H1 (cell line): ENCODE measurements around the gene GABRG3. TPM values are rescaled to one million over a fixed set of nuclear protein-coding genes. Genes with fewer than 3 reads are reported as not detected.

Experiments
- CTCF ChIA-PET: fragments of 300-600 bp; sonication (Branson Sonifier 250); formaldehyde crosslinking; loops from one replicate; lab custom pipeline; 2021; ENCODE audit not compliant: partially characterized antibody; lab: Charles Lee
- POLR2A ChIA-PET: fragments of 300-600 bp; sonication (Branson Sonifier 250); formaldehyde crosslinking; loops from one replicate; lab custom pipeline; 2021; ENCODE audit warnings: inconsistent platforms; ENCODE audit not compliant: partially characterized antibody; lab: Charles Lee
- DNase-seq, 2 experiments: peaks; one replicate each; pipeline versions ENCODE4 v3.0.0 to v3.0.0-alpha.2; 2010 to 2022; ENCODE audit warnings: low spot score in 2 of 2, low read depth in 1 of 2, mixed read lengths in 1 of 2
- FAIRE-seq: peaks from 2 replicates; lab custom pipeline; 2011; peaks lifted over from hg19 to GRCh38; lab: Jason Lieb, UNC
- H2AFZ ChIP-seq: 2 replicates; pipeline ENCODE4 v1.8.1; 2012; ENCODE audit warnings: low read length, inconsistent platforms
- H2AK5ac ChIP-seq: 2 replicates; pipeline ENCODE4 v1.6.1; 2013; ENCODE audit warnings: low read depth, low read length
- H2BK120ac ChIP-seq: replicated peaks from 2 replicates; pipeline ENCODE3; 2013; ENCODE audit warnings: low read depth, low read length, inconsistent platforms
- H2BK12ac ChIP-seq: 2 replicates; pipeline ENCODE4 v1.6.1; 2013; ENCODE audit warnings: low read depth, low read length
- H2BK15ac ChIP-seq: 2 replicates; pipeline ENCODE4 v1.6.1; 2013; ENCODE audit warnings: low read length
- H2BK20ac ChIP-seq: 2 replicates; pipeline ENCODE4 v1.6.1; 2013; ENCODE audit warnings: low read length
- H2BK5ac ChIP-seq: 2 replicates; pipeline ENCODE4 v1.6.1; 2013; ENCODE audit warnings: low read depth, low read length
- H3K14ac ChIP-seq: 2 replicates; pipeline ENCODE4 v1.6.1; 2013; ENCODE audit warnings: inconsistent platforms; ENCODE audit not compliant: insufficient read length
- H3K18ac ChIP-seq: 2 replicates; pipeline ENCODE4 v1.6.1; 2013; ENCODE audit warnings: low read length; ENCODE audit errors: extremely low read depth
- H3K23ac ChIP-seq: 2 replicates; pipeline ENCODE4 v1.6.1; 2013; ENCODE audit warnings: inconsistent platforms; ENCODE audit not compliant: insufficient read length
- H3K23me2 ChIP-seq: 2 replicates; pipeline ENCODE4 v1.6.1; 2013; ENCODE audit warnings: low read depth, low read length
- H3K27ac ChIP-seq: 2 replicates; pipeline ENCODE4 v1.6.1; 2011; ENCODE audit warnings: low read depth, low read length, inconsistent platforms
- H3K27me3 ChIP-seq, 4 experiments: replicated peaks in 1 of 4; 1 replicate in 1 of 4; 2 replicates in 3 of 4; pipeline versions ENCODE4 v1.6.1 to v1.8.1; 2011 to 2013; ENCODE audit warnings: low read length in 3 of 4, mild to moderate bottlenecking in 3 of 4, inconsistent platforms in 2 of 4, mixed read lengths in 2 of 4, moderate library complexity in 1 of 4; ENCODE audit not compliant: control insufficient read depth in 3 of 4, insufficient read depth in 3 of 4; ENCODE audit errors: extremely low read depth in 1 of 4
- H3K36me3 ChIP-seq, 4 experiments: 2 replicates each; pipeline versions ENCODE4 v1.6.1 to v1.8.1; 2011 to 2013; ENCODE audit warnings: mild to moderate bottlenecking in 4 of 4, low read length in 3 of 4, moderate library complexity in 2 of 4, control low read depth in 1 of 4, inconsistent platforms in 1 of 4; ENCODE audit not compliant: insufficient read depth in 4 of 4, control insufficient read depth in 2 of 4
- H3K4ac ChIP-seq: replicated peaks from 2 replicates; pipeline ENCODE3; 2013; ENCODE audit warnings: low read length, low read depth, mixed read lengths, inconsistent platforms; ENCODE audit not compliant: insufficient read length
- H3K4me1 ChIP-seq, 4 experiments: replicated peaks in 1 of 4; 1 replicate in 1 of 4; 2 replicates in 3 of 4; pipeline versions ENCODE4 v1.6.1 to v1.8.1; 2011 to 2013; ENCODE audit warnings: low read length in 3 of 4, inconsistent platforms in 2 of 4, mixed read lengths in 1 of 4; ENCODE audit not compliant: insufficient read depth in 4 of 4, control insufficient read depth in 3 of 4
- H3K4me2 ChIP-seq, 2 experiments: 2 replicates each; pipeline versions ENCODE4 v1.6.1 to v1.8.1; 2011 to 2013; ENCODE audit warnings: low read depth in 2 of 2, low read length in 2 of 2, control low read depth in 1 of 2, inconsistent platforms in 1 of 2, mild to moderate bottlenecking in 1 of 2; ENCODE audit not compliant: insufficient read depth in 1 of 2
- H3K4me3 ChIP-seq, 4 experiments: fragments of 200-600, 300-600 bp in 1 of 4; sonication (generic), shearing (Covaris generic), sonication (Bioruptor Twin) in 1 of 4; 2 replicates each; pipeline versions ENCODE4 v1.5.1 to v1.8.1; 2011 to 2016; ENCODE audit warnings: low read length in 4 of 4, low read depth in 3 of 4, control low read depth in 2 of 4, inconsistent platforms in 2 of 4, mild to moderate bottlenecking in 2 of 4, mixed read lengths in 1 of 4, moderate library complexity in 1 of 4; ENCODE audit not compliant: insufficient read depth in 2 of 4; ENCODE audit errors: extremely low read depth in 1 of 4
- H3K56ac ChIP-seq: replicated peaks from 2 replicates; pipeline ENCODE3; 2013; ENCODE audit warnings: low read depth, mild to moderate bottlenecking, mixed read lengths, low read length, inconsistent platforms; ENCODE audit not compliant: insufficient read length
- H3K79me1 ChIP-seq: 2 replicates; pipeline ENCODE4 v1.6.1; 2013; ENCODE audit warnings: low read depth, low read length, control low read depth
- H3K79me2 ChIP-seq, 2 experiments: 2 replicates each; pipeline versions ENCODE4 v1.6.1 to v1.8.1; 2012 to 2013; ENCODE audit warnings: low read length in 2 of 2, mild to moderate bottlenecking in 2 of 2, inconsistent platforms in 1 of 2; ENCODE audit not compliant: insufficient read depth in 2 of 2, control insufficient read depth in 1 of 2
- H3K9ac ChIP-seq, 4 experiments: replicated peaks in 1 of 4; 1 replicate in 1 of 4; 2 replicates in 3 of 4; pipeline versions ENCODE4 v1.6.1 to v1.8.1; 2011 to 2013; ENCODE audit warnings: low read depth in 3 of 4, low read length in 3 of 4, control low read depth in 2 of 4, mild to moderate bottlenecking in 2 of 4, moderate library complexity in 2 of 4, inconsistent platforms in 1 of 4; ENCODE audit errors: extremely low read depth in 1 of 4
- H3K9me3 ChIP-seq, 2 experiments: 2 replicates each; pipeline versions ENCODE4 v1.6.1 to v1.8.1; 2012 to 2013; ENCODE audit warnings: mild to moderate bottlenecking in 2 of 2, moderate library complexity in 2 of 2, control low read depth in 1 of 2, inconsistent platforms in 1 of 2, low read depth in 1 of 2, low read length in 1 of 2, mixed read lengths in 1 of 2; ENCODE audit not compliant: insufficient read depth in 2 of 2
- H4K20me1 ChIP-seq, 2 experiments: replicated peaks in 1 of 2; 2 replicates each; pipeline versions ENCODE3 to v1.8.1; 2011 to 2013; ENCODE audit warnings: inconsistent platforms in 2 of 2, low read length in 2 of 2, mild to moderate bottlenecking in 1 of 2; ENCODE audit not compliant: insufficient read depth in 2 of 2, control insufficient read depth in 1 of 2
- H4K5ac ChIP-seq: 2 replicates; pipeline ENCODE4 v1.6.1; 2013; ENCODE audit warnings: low read length, low read depth, mixed read lengths, inconsistent platforms; ENCODE audit not compliant: insufficient read length
- H4K8ac ChIP-seq: 2 replicates; pipeline ENCODE4 v1.8.0; 2013; ENCODE audit warnings: mild to moderate bottlenecking, moderate library complexity, low read length, inconsistent platforms; ENCODE audit not compliant: insufficient read depth; ENCODE audit errors: extremely low read depth
- H4K91ac ChIP-seq: replicated peaks from 2 replicates; pipeline ENCODE3; 2013; ENCODE audit warnings: low read length, mixed read lengths, inconsistent platforms; ENCODE audit not compliant: insufficient read length
- BRCA1 ChIP-seq: IDR thresholded peaks from 2 replicates; pipeline ENCODE4 v1.6.1; 2012; ENCODE audit warnings: low read depth, low read length, improper control_type of control experiment
- CBX5 ChIP-seq: fragments of 300-800, 300-1000 bp; sonication (generic); IDR thresholded peaks from 2 replicates; pipeline ENCODE4 v1.7.1; 2016; ENCODE audit warnings: antibody characterized with exemption, low read length, low read depth
- EP300 ChIP-seq, 2 experiments: IDR thresholded peaks; 1 replicate in 1 of 2; 2 replicates in 1 of 2; pipeline ENCODE4 v1.6.1; 2011 to 2012; ENCODE audit warnings: low read depth in 2 of 2, low read length in 2 of 2, mild to moderate bottlenecking in 2 of 2, borderline replicate concordance in 1 of 2, inconsistent platforms in 1 of 2, moderate library complexity in 1 of 2
- GTF2F1 ChIP-seq: IDR thresholded peaks from 2 replicates; pipeline ENCODE4 v1.6.1; 2012; ENCODE audit warnings: low read depth, low read length, improper control_type of control experiment, borderline replicate concordance
- WGBS, 2 experiments: shearing (Covaris generic) in 1 of 2; methylation state at CpG; one replicate each; pipeline versions ENCODE4 v1.1.6 to v1.1.7; 2013 to 2015; ENCODE audit warnings: low lambda C conversion rate in 2 of 2, mixed read lengths in 2 of 2, inconsistent platforms in 1 of 2, low coverage in 1 of 2, missing lambda C conversion rate in 1 of 2; ENCODE audit not compliant: insufficient replicate concordance in 2 of 2, insufficient coverage in 1 of 2, insufficient read length in 1 of 2; ENCODE audit errors: extremely low coverage in 1 of 2, missing lambda C conversion rate in 1 of 2; 5-methylcytosine and 5-hydroxymethylcytosine counted together
- polyA plus RNA-seq, 7 experiments: library from polyadenylated mRNA; depleted of rRNA in 3 of 7; stranded (reverse) in 5 of 7; unstranded in 2 of 7; fragments of >200 nt in 5 of 7; fragments of 200-250 nt in 2 of 7; gene quantifications; 1 replicate in 5 of 7; 2 replicates in 1 of 7; 4 replicates in 1 of 7; pipeline versions ENCODE4 v1.2.1 to v1.2.3, GENCODE V29; 2011 to 2013; ENCODE audit warnings: missing spikeins in 2 of 7, mixed read lengths in 2 of 7
- total RNA-seq: library from RNA; stranded (reverse); fragmentation: NEBNext Ultra II Directional; extraction: Animal tissue kit (Norgen Biotek cat#: 25700); gene quantifications from 2 replicates; pipeline ENCODE4 v1.2.1, GENCODE V29; 2021

Gene GABRG3
- total and polyA plus RNA-seq, 2 of the 8 experiments (the other 6 are each of a cell fraction or from before 2014, with no cell fraction given) = 0.17 to 0.80 TPM

- no peak overlapping the region for H4K8ac ChIP-seq
- H3K9ac ChIP-seq = no peak overlapping the region
- no peak overlapping the region for H2BK20ac ChIP-seq
- no peaks in the 10 kb centered on the region for H3K79me1 ChIP-seq
- no peaks in the 10 kb centered on the region for H4K20me1 ChIP-seq
- POLR2A ChIA-PET = no interaction called here
- no peaks in the 10 kb centered on the region for H3K23me2 ChIP-seq
- H4K91ac ChIP-seq = no peak overlapping the region
- FAIRE-seq (no peak), DNase-seq (no peak)
- no peak overlapping the region for H2AK5ac ChIP-seq
- no peak overlapping the region for H3K18ac ChIP-seq
- H3K27me3 ChIP-seq = no peaks in the 10 kb centered on the region
- H3K56ac ChIP-seq = no peak overlapping the region
- H3K79me2 ChIP-seq = no peaks in the 10 kb centered on the region
- H3K9me3 ChIP-seq = no peaks in the 10 kb centered on the region
- H3K4ac ChIP-seq = no peak overlapping the region
- no peaks in the 10 kb centered on the region for H3K36me3 ChIP-seq
- no peak overlapping the region for H2BK120ac ChIP-seq
- CTCF ChIA-PET = interaction anchor here (0.6 to 2.6 kb wide), 8 partner anchors 8 to 316 kb away, joined by 3 to 10 read pairs (median 4); no protein-coding TSS in a partner anchor
- H3K23ac ChIP-seq = no peak overlapping the region
- H3K27ac ChIP-seq = no peak overlapping the region
- no peak overlapping the region for H2AFZ ChIP-seq
- TF ChIP-seq CBX5 = no peak
- no peak for TF ChIP-seq BRCA1
- TF ChIP-seq EP300 (IDR thresholded peaks at IDR 0.05; ENCODE audit: borderline replicate concordance in 1 of 2, low read depth in 2 of 2, low read length in 2 of 2) = no peak
- no peak for TF ChIP-seq GTF2F1
- H4K5ac ChIP-seq = no peak overlapping the region
- 86% methylated on average over 6 of the region's 6 CpGs; no CpG with 5 or more reads in 1 of the 2 experiments for WGBS, 2 experiments
- no peaks in the 10 kb centered on the region for H3K4me1 ChIP-seq
- no peak overlapping the region for H3K4me2 ChIP-seq
- H3K14ac ChIP-seq = no peak overlapping the region
- H2BK15ac ChIP-seq = no peak overlapping the region
- H3K4me3 ChIP-seq = no peak overlapping the region
- no peak overlapping the region for H2BK5ac ChIP-seq
- H2BK12ac ChIP-seq = no peak overlapping the region
Observed at GRCh38 chr15:27042646-27043045, 71.7 kb downstream of the GABRG3 start.
